ENCODE measurements around the gene P2RY14. TPM values are rescaled to one million over a fixed set of nuclear protein-coding genes. Genes with fewer than 3 reads are reported as not detected.

The P2RY14 gene
- polyA plus RNA-seq, 2 donors, result 2.1 to 9.2 TPM

- Histone ChIP-seq H3K27ac (ENCODE audit: low read depth in 2 of 2, low read length in 1 of 2) (peak overlapping the region; percentile 82 to 89), H3K27me3 (ENCODE audit: control insufficient read depth in 1 of 2, insufficient read depth in 2 of 2, low read length in 2 of 2) (no peaks in the 10 kb centered on the region)
- WGBS, 2 donors, result 80 to 86% methylated on average over 4 of the region's 4 CpGs
Measured at GRCh38 chr3:151305775-151306151, 27.4 kb upstream of the P2RY14 start.

GRCh38 chr3:151305060-151305774 lies 26.9 kb upstream of the P2RY14 start:
- H3K36me3 ChIP-seq (ENCODE audit: control insufficient read depth in 2 of 2, insufficient read depth in 2 of 2, low read length in 1 of 2), result peaks cover 0 to 4% of the 10 kb centered on the region in 2 donors
- H3K27ac ChIP-seq (ENCODE audit: low read depth in 2 of 2, low read length in 1 of 2), result peak overlapping the region; percentile 82 to 89
- no peaks in the 10 kb centered on the region for H3K9me3 ChIP-seq (ENCODE audit: control insufficient read depth in 2 of 2, insufficient read depth in 1 of 2, low read depth in 1 of 2, low read length in 1 of 2)
- H3K4me3 ChIP-seq (ENCODE audit: low read depth in 1 of 2, low read length in 2 of 2), result no peak overlapping the region
- WGBS, 2 donors, result 40 to 51% methylated on average over 7 of the region's 7 CpGs
- peaks cover 4 to 5% of the 10 kb centered on the region in 2 donors for H3K4me1 ChIP-seq (ENCODE audit: control insufficient read depth in 2 of 2, insufficient read depth in 2 of 2, low read length in 1 of 2)
- H3K27me3 ChIP-seq (ENCODE audit: control insufficient read depth in 1 of 2, insufficient read depth in 2 of 2, low read length in 2 of 2), result no peaks in the 10 kb centered on the region

More at GRCh38 chr3:151305775-151306151, 27.4 kb upstream of the P2RY14 start:
- H3K4me1 ChIP-seq (ENCODE audit: control insufficient read depth in 2 of 2, insufficient read depth in 2 of 2, low read length in 1 of 2), result peaks cover 4 to 5% of the 10 kb centered on the region in 2 donors
- no peak overlapping the region for H3K4me3 ChIP-seq (ENCODE audit: low read depth in 1 of 2, low read length in 2 of 2)
- H3K9me3 ChIP-seq (ENCODE audit: control insufficient read depth in 2 of 2, insufficient read depth in 1 of 2, low read depth in 1 of 2, low read length in 1 of 2), result no peaks in the 10 kb centered on the region
- peaks cover 0 to 3% of the 10 kb centered on the region in 2 donors for H3K36me3 ChIP-seq (ENCODE audit: control insufficient read depth in 2 of 2, insufficient read depth in 2 of 2, low read length in 1 of 2)

- H3K9me3 ChIP-seq (ENCODE audit: control insufficient read depth in 2 of 2, insufficient read depth in 1 of 2, low read depth in 1 of 2, low read length in 1 of 2), result no peaks in the 10 kb centered on the region
- 75 to 76% methylated on average over 2 of the region's 2 CpGs for WGBS, 2 donors
- peaks cover 4 to 5% of the 10 kb centered on the region in 2 donors for H3K4me1 ChIP-seq (ENCODE audit: control insufficient read depth in 2 of 2, insufficient read depth in 2 of 2, low read length in 1 of 2)
- H3K4me3 ChIP-seq (ENCODE audit: low read depth in 1 of 2, low read length in 2 of 2), result no peak overlapping the region
- peaks cover 0 to 1% of the 10 kb centered on the region in 2 donors for H3K36me3 ChIP-seq (ENCODE audit: control insufficient read depth in 2 of 2, insufficient read depth in 2 of 2, low read length in 1 of 2)
- H3K27me3 ChIP-seq (ENCODE audit: control insufficient read depth in 1 of 2, insufficient read depth in 2 of 2, low read length in 2 of 2), result no peaks in the 10 kb centered on the region
- H3K27ac ChIP-seq (ENCODE audit: low read depth in 2 of 2, low read length in 1 of 2), result no peak overlapping the region
Measured at GRCh38 chr3:151303751-151304150, 25.4 kb upstream of the P2RY14 start.

- H3K4me3 ChIP-seq (ENCODE audit: low read depth in 1 of 2, low read length in 2 of 2), result no peak overlapping the region
- peaks cover 0 to 5% of the 10 kb centered on the region in 2 donors for H3K4me1 ChIP-seq (ENCODE audit: control insufficient read depth in 2 of 2, insufficient read depth in 2 of 2, low read length in 1 of 2)
- H3K27me3 ChIP-seq (ENCODE audit: control insufficient read depth in 1 of 2, insufficient read depth in 2 of 2, low read length in 2 of 2), result no peaks in the 10 kb centered on the region
- WGBS, 2 donors, result 56 to 77% methylated on average over 3 of the region's 3 CpGs
- H3K27ac ChIP-seq (ENCODE audit: low read depth in 2 of 2, low read length in 1 of 2), result no peak overlapping the region
- peaks cover 0 to 1% of the 10 kb centered on the region in 2 donors for H3K36me3 ChIP-seq (ENCODE audit: control insufficient read depth in 2 of 2, insufficient read depth in 2 of 2, low read length in 1 of 2)
- H3K9me3 ChIP-seq (ENCODE audit: control insufficient read depth in 2 of 2, insufficient read depth in 1 of 2, low read depth in 1 of 2, low read length in 1 of 2), result no peaks in the 10 kb centered on the region
Measured at GRCh38 chr3:151301787-151302186, 23.4 kb upstream of the P2RY14 start.

- H3K27me3 ChIP-seq (ENCODE audit: control insufficient read depth in 1 of 2, insufficient read depth in 2 of 2, low read length in 2 of 2), result no peaks in the 10 kb centered on the region
- no peaks in the 10 kb centered on the region for H3K9me3 ChIP-seq (ENCODE audit: control insufficient read depth in 2 of 2, insufficient read depth in 1 of 2, low read depth in 1 of 2, low read length in 1 of 2)
- H3K27ac ChIP-seq (ENCODE audit: low read depth in 2 of 2, low read length in 1 of 2), result no peak overlapping the region
- peaks cover 0 to 3% of the 10 kb centered on the region in 2 donors for H3K4me1 ChIP-seq (ENCODE audit: control insufficient read depth in 2 of 2, insufficient read depth in 2 of 2, low read length in 1 of 2)
- no peak overlapping the region for H3K4me3 ChIP-seq (ENCODE audit: low read depth in 1 of 2, low read length in 2 of 2)
- 77 to 90% methylated on average over 1 of the region's 1 CpG for WGBS, 2 donors
- H3K36me3 ChIP-seq (ENCODE audit: control insufficient read depth in 2 of 2, insufficient read depth in 2 of 2, low read length in 1 of 2), result peaks cover 0 to 4% of the 10 kb centered on the region in 2 donors
Measured at GRCh38 chr3:151300539-151300938, 22.2 kb upstream of the P2RY14 start.

GRCh38 chr3:151299006-151299405 lies 20.7 kb upstream of the P2RY14 start:
- Histone ChIP-seq H3K36me3 (ENCODE audit: control insufficient read depth in 2 of 2, insufficient read depth in 2 of 2, low read length in 1 of 2) (peaks cover 0 to 6% of the 10 kb centered on the region in 2 donors), H3K27ac (ENCODE audit: low read depth in 2 of 2, low read length in 1 of 2) (no peak overlapping the region), H3K4me1 (ENCODE audit: control insufficient read depth in 2 of 2, insufficient read depth in 2 of 2, low read length in 1 of 2) (peaks cover 0 to 3% of the 10 kb centered on the region in 2 donors), H3K4me3 (ENCODE audit: low read depth in 1 of 2, low read length in 2 of 2) (no peak overlapping the region), H3K27me3 (ENCODE audit: control insufficient read depth in 1 of 2, insufficient read depth in 2 of 2, low read length in 2 of 2) (no peaks in the 10 kb centered on the region), H3K9me3 (ENCODE audit: control insufficient read depth in 2 of 2, insufficient read depth in 1 of 2, low read depth in 1 of 2, low read length in 1 of 2) (no peaks in the 10 kb centered on the region)
- WGBS, 2 donors, result 75 to 80% methylated on average over 2 of the region's 2 CpGs

- H3K36me3 ChIP-seq (ENCODE audit: control insufficient read depth in 2 of 2, insufficient read depth in 2 of 2, low read length in 1 of 2), result peaks cover 2 to 6% of the 10 kb centered on the region in 2 donors
- no peaks in the 10 kb centered on the region for H3K27me3 ChIP-seq (ENCODE audit: control insufficient read depth in 1 of 2, insufficient read depth in 2 of 2, low read length in 2 of 2)
- WGBS, 2 donors, result 52 to 67% methylated on average over 2 of the region's 2 CpGs
- H3K4me3 ChIP-seq (ENCODE audit: low read depth in 1 of 2, low read length in 2 of 2), result no peak overlapping the region
- no peaks in the 10 kb centered on the region for H3K9me3 ChIP-seq (ENCODE audit: control insufficient read depth in 2 of 2, insufficient read depth in 1 of 2, low read depth in 1 of 2, low read length in 1 of 2)
- peak overlapping the region in 1 of 2 donors; percentile 33 for H3K27ac ChIP-seq (ENCODE audit: low read depth in 2 of 2, low read length in 1 of 2)
- H3K4me1 ChIP-seq (ENCODE audit: control insufficient read depth in 2 of 2, insufficient read depth in 2 of 2, low read length in 1 of 2), result peaks cover 0 to 3% of the 10 kb centered on the region in 2 donors
Measured at GRCh38 chr3:151297429-151297828, 19.1 kb upstream of the P2RY14 start.

GRCh38 chr3:151296226-151296625 lies 17.9 kb upstream of the P2RY14 start:
- Histone ChIP-seq H3K36me3 (ENCODE audit: control insufficient read depth in 2 of 2, insufficient read depth in 2 of 2, low read length in 1 of 2) (peaks cover 2 to 6% of the 10 kb centered on the region in 2 donors), H3K27ac (ENCODE audit: low read depth in 2 of 2, low read length in 1 of 2) (no peak overlapping the region), H3K4me3 (ENCODE audit: low read depth in 1 of 2, low read length in 2 of 2) (no peak overlapping the region), H3K4me1 (ENCODE audit: control insufficient read depth in 2 of 2, insufficient read depth in 2 of 2, low read length in 1 of 2) (peaks cover 0 to 3% of the 10 kb centered on the region in 2 donors), H3K27me3 (ENCODE audit: control insufficient read depth in 1 of 2, insufficient read depth in 2 of 2, low read length in 2 of 2) (no peaks in the 10 kb centered on the region), H3K9me3 (ENCODE audit: control insufficient read depth in 2 of 2, insufficient read depth in 1 of 2, low read depth in 1 of 2, low read length in 1 of 2) (no peaks in the 10 kb centered on the region)
- 63 to 85% methylated on average over 3 of the region's 3 CpGs for WGBS, 2 donors

- Histone ChIP-seq H3K36me3 (ENCODE audit: control insufficient read depth in 2 of 2, insufficient read depth in 2 of 2, low read length in 1 of 2) (peaks cover 2 to 5% of the 10 kb centered on the region in 2 donors), H3K27ac (ENCODE audit: low read depth in 2 of 2, low read length in 1 of 2) (no peak overlapping the region), H3K9me3 (ENCODE audit: control insufficient read depth in 2 of 2, insufficient read depth in 1 of 2, low read depth in 1 of 2, low read length in 1 of 2) (no peaks in the 10 kb centered on the region), H3K4me3 (ENCODE audit: low read depth in 1 of 2, low read length in 2 of 2) (no peak overlapping the region), H3K4me1 (ENCODE audit: control insufficient read depth in 2 of 2, insufficient read depth in 2 of 2, low read length in 1 of 2) (peaks cover 0 to 3% of the 10 kb centered on the region in 2 donors), H3K27me3 (ENCODE audit: control insufficient read depth in 1 of 2, insufficient read depth in 2 of 2, low read length in 2 of 2) (no peaks in the 10 kb centered on the region)
- 50 to 56% methylated on average over 6 of the region's 6 CpGs for WGBS, 2 donors
Measured at GRCh38 chr3:151293127-151293526, 14.8 kb upstream of the P2RY14 start.

GRCh38 chr3:151290673-151291072 lies 12.3 kb upstream of the P2RY14 start:
- Histone ChIP-seq H3K36me3 (ENCODE audit: control insufficient read depth in 2 of 2, insufficient read depth in 2 of 2, low read length in 1 of 2) (peaks cover 2% of the 10 kb centered on the region in 2 donors), H3K9me3 (ENCODE audit: control insufficient read depth in 2 of 2, insufficient read depth in 1 of 2, low read depth in 1 of 2, low read length in 1 of 2) (no peaks in the 10 kb centered on the region), H3K4me3 (ENCODE audit: low read depth in 1 of 2, low read length in 2 of 2) (no peak overlapping the region), H3K27me3 (ENCODE audit: control insufficient read depth in 1 of 2, insufficient read depth in 2 of 2, low read length in 2 of 2) (no peaks in the 10 kb centered on the region), H3K27ac (ENCODE audit: low read depth in 2 of 2, low read length in 1 of 2) (no peak overlapping the region), H3K4me1 (ENCODE audit: control insufficient read depth in 2 of 2, insufficient read depth in 2 of 2, low read length in 1 of 2) (no peaks in the 10 kb centered on the region)
- 38 to 52% methylated on average over 3 of the region's 3 CpGs for WGBS, 2 donors

Data from esophagus (tissue), 2 donors.